BE2C (cell line): ENCODE measurements around the gene POMT2. TPM values are rescaled to one million over a fixed set of nuclear protein-coding genes. Genes with fewer than 3 reads are reported as not detected.

Source experiments
- DNase-seq: peaks from one replicate; pipeline ENCODE4 v3.0.0-alpha.2; 2020
- H3K27me3 ChIP-seq: fragments of 250-450 bp; sonication (Bioruptor Pico); 2 replicates; pipeline ENCODE4 v1.5.1; 2020; ENCODE audit warnings: mild to moderate bottlenecking
- H3K36me3 ChIP-seq: fragments of 250-450 bp; sonication (Bioruptor Pico); 2 replicates; pipeline ENCODE4 v1.5.1; 2020; ENCODE audit warnings: mild to moderate bottlenecking
- H3K4me1 ChIP-seq: fragments of 250-450 bp; sonication (Bioruptor Pico); 2 replicates; pipeline ENCODE4 v1.5.1; 2020
- H3K4me3 ChIP-seq: 2 replicates; pipeline ENCODE4 v1.5.1; 2011; ENCODE audit warnings: low read depth, low read length
- H3K9me3 ChIP-seq: fragments of 250-450 bp; sonication (Bioruptor Pico); 2 replicates; pipeline ENCODE4 v1.5.1; 2020
- polyA plus RNA-seq: library from polyadenylated mRNA; unstranded; fragments of >200 nt; gene quantifications from one replicate; pipeline ENCODE4 v1.2.1, GENCODE V29; 2012; ENCODE audit warnings: low read depth, missing spikeins; ENCODE audit not compliant: insufficient read length, insufficient read depth
- TF ChIP-seq, protein P1 (sequence below): IDR thresholded peaks from 2 replicates; pipeline ENCODE4 v1.5.1; 2012; ENCODE audit warnings: mild to moderate bottlenecking, low read depth, low read length

Gene POMT2
- polyA plus RNA-seq = 49.0 TPM

DNA sequence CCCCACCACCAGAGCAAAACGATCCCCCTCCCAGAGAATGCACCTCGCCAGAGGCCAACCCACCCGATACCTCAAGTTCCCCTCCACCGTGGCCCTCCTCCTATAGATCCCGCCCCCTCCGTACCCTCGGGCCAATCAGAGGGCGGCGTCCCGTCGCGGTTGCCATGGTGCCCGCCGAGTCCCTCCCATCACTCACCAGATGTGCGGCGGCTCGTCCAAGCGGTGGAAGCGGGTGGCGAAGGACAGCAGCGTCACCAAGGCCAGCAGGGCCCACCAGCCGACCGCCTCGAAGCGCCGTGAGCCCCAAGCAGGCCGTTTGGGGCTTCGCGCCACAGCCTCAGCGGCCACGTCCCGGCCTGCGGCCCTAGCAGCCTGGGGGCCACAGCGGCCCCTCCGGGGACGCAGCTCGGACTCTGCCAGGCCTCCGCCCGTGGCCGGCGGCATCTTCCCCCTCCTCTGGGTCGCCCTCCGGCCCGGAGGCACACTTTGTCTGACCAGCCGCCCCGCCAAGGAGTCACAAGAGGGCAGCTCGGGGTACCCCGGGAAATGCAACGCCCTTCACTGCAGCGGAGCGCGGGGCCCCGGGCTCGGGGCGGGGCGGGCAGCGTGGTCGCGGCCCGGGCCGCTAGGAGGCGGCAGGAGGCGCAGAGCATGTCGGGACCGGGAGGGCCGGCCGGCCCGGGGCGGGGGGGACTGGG, at the start of gene POMT2:
TSS of gene POMT2 (minus strand) at position 646 of the 698 bp plus-strand sequence. CDS start at position 444, 202 bp downstream.
- Histone ChIP-seq H3K36me3 (no peaks in the 10 kb centered on the region), H3K9me3 (no peaks in the 10 kb centered on the region), H3K4me1 (peaks cover 3% of the 10 kb centered on the region; the same call in 1 of the 2 replicates), H3K27me3 (no peaks in the 10 kb centered on the region), H3K4me3 (peak within 1 kb of the TSS; percentile 96)
- DNase-seq = peak; percentile 97
- TF ChIP-seq, protein P1, sequence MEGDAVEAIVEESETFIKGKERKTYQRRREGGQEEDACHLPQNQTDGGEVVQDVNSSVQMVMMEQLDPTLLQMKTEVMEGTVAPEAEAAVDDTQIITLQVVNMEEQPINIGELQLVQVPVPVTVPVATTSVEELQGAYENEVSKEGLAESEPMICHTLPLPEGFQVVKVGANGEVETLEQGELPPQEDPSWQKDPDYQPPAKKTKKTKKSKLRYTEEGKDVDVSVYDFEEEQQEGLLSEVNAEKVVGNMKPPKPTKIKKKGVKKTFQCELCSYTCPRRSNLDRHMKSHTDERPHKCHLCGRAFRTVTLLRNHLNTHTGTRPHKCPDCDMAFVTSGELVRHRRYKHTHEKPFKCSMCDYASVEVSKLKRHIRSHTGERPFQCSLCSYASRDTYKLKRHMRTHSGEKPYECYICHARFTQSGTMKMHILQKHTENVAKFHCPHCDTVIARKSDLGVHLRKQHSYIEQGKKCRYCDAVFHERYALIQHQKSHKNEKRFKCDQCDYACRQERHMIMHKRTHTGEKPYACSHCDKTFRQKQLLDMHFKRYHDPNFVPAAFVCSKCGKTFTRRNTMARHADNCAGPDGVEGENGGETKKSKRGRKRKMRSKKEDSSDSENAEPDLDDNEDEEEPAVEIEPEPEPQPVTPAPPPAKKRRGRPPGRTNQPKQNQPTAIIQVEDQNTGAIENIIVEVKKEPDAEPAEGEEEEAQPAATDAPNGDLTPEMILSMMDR = no peak; the same call in none of the 2 replicates

GRCh38 chr14:77369285-77369684, 48.6 kb upstream of the POMT2 start:
- H3K4me1 ChIP-seq = no peaks in the 10 kb centered on the region
- H3K36me3 ChIP-seq = no peaks in the 10 kb centered on the region
- TF ChIP-seq, protein P1 = no peak
- no peaks in the 10 kb centered on the region for H3K27me3 ChIP-seq
- H3K9me3 ChIP-seq = no peaks in the 10 kb centered on the region
- H3K4me3 ChIP-seq = no peak overlapping the region
- no peak for DNase-seq

DNA sequence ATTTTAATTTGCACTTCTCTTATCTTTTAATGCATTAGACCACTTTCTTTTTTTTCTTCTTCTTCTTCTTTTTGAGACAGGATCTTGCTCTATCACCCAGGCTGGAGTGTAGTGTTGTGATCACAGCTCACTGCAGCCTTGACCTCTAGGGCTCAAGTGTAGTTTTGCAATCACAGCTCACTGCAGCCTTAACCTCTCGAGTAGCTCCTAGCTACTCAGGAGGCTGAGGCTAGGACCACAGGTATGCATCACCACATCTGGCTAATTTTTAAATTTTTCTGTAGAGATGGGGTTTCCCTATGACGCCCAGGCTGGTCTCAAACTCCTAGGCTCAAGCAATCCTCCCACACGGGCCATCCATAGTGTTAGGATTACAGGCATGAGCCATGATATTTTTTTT, 43.5 kb upstream of the POMT2 start:
- no peaks in the 10 kb centered on the region for H3K36me3 ChIP-seq
- no peak overlapping the region for H3K4me3 ChIP-seq
- no peaks in the 10 kb centered on the region for H3K4me1 ChIP-seq
- DNase-seq = no peak
- TF ChIP-seq, protein P1 = no peak
- H3K9me3 ChIP-seq = no peaks in the 10 kb centered on the region
- no peaks in the 10 kb centered on the region for H3K27me3 ChIP-seq

GRCh38 chr14:77359626-77360025, 38.9 kb upstream of the POMT2 start:
- Histone ChIP-seq H3K4me1 (no peaks in the 10 kb centered on the region), H3K27me3 (no peaks in the 10 kb centered on the region), H3K9me3 (no peaks in the 10 kb centered on the region), H3K36me3 (no peaks in the 10 kb centered on the region), H3K4me3 (no peak overlapping the region)
- TF ChIP-seq, protein P1 = no peak
- no peak for DNase-seq

- Histone ChIP-seq H3K9me3 (no peaks in the 10 kb centered on the region), H3K4me1 (no peaks in the 10 kb centered on the region), H3K27me3 (no peaks in the 10 kb centered on the region), H3K4me3 (no peak overlapping the region), H3K36me3 (no peaks in the 10 kb centered on the region)
- no peak for DNase-seq
- TF ChIP-seq, protein P1 = no peak
These were observed 36.2 kb upstream of the POMT2 start for GRCh38 chr14:77356899-77357298.

DNA sequence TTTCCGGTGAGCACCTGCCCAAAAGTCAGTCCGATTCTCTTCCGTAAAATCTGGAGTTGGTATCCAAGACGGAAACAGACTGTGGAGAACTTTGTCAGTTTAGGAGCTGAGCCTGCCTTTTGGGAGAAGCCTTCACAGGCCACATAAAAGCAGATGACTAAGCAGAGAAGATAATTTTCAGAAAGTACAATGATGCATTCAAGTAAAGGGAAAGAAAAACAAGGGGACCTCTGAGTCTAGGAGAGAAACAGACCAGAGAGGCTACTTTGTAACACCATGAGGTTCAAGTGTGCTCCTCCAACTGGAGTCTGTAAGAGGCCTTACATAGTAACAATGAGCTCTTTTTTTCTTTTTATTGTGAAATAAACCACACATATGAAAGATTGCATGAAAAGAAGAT, 35.1 kb upstream of the POMT2 start:
- Histone ChIP-seq H3K36me3 (no peaks in the 10 kb centered on the region), H3K4me3 (no peak overlapping the region), H3K9me3 (no peaks in the 10 kb centered on the region), H3K27me3 (no peaks in the 10 kb centered on the region), H3K4me1 (peaks cover 2% of the 10 kb centered on the region)
- TF ChIP-seq, protein P1 = no peak
- no peak for DNase-seq
